ENCODE results near the gene ROR2. TPM values are rescaled to one million over a fixed set of nuclear protein-coding genes. Genes with fewer than 3 reads are reported as not detected.

Gene ROR2
- total and polyA plus RNA-seq, 4 donors: 0.13 to 0.84 (median 0.52) TPM

DNA sequence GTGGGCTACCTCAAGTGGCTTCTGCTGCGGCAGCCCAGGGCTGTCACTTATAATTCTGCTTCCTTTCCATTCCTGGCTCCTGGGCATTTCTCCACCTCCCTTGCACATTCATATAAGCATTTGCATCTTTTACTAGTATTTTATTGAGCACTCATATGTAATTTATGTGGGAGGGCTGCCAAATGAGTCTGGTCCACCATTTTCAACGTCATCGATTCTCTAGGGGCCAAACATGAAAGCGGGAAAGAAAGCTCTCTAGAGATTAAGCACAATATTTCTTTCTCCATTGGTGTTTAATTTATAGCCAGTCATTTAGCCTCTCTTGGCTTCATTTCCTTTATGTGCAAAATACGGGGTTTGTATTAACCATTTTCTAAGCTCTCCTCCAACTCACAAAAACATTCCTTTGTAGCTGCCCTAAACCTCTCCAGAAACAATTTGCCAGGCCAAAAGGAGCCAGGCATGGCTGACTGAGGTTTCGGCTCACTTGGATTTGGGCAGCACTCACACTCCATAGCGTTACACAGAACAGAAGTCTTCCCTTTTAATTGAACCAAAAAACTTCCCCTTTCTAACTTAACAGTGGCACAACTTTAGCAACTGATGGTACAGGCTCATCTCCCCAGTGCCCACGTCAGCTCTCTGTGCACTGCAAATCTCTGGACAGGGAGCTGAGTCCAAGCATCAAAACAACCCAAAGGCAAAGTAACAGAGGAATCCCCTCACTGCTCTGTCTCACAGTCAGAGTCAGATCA, 183.5 kb downstream of the ROR2 start:
- WGBS: 71% methylated on average over 8 of the region's 8 CpGs
- H3K36me3 ChIP-seq (ENCODE audit: control insufficient read depth in 4 of 4, insufficient read depth in 3 of 4, low read depth in 1 of 4, low read length in 3 of 4): no peaks in the 10 kb centered on the region
- H3K27me3 ChIP-seq (ENCODE audit: control insufficient read depth in 4 of 4, insufficient read depth in 4 of 4, low read length in 3 of 4): peaks cover 0 to 8% (median 0%) of the 10 kb centered on the region in 4 donors
- no peak for TF ChIP-seq HNF4A (conservative IDR thresholded peaks at IDR 0.05)
- TF ChIP-seq FOXA1 (IDR thresholded peaks at IDR 0.05): no peak
- TF ChIP-seq MAX (IDR thresholded peaks at IDR 0.05): no peak
- no peak for TF ChIP-seq FOXA2 (IDR thresholded peaks at IDR 0.05)
- TF ChIP-seq GABPA (IDR thresholded peaks at IDR 0.05 in 1 of 2, conservative IDR thresholded peaks at IDR 0.05 in 1 of 2): no peak
- TF ChIP-seq, protein P1, sequence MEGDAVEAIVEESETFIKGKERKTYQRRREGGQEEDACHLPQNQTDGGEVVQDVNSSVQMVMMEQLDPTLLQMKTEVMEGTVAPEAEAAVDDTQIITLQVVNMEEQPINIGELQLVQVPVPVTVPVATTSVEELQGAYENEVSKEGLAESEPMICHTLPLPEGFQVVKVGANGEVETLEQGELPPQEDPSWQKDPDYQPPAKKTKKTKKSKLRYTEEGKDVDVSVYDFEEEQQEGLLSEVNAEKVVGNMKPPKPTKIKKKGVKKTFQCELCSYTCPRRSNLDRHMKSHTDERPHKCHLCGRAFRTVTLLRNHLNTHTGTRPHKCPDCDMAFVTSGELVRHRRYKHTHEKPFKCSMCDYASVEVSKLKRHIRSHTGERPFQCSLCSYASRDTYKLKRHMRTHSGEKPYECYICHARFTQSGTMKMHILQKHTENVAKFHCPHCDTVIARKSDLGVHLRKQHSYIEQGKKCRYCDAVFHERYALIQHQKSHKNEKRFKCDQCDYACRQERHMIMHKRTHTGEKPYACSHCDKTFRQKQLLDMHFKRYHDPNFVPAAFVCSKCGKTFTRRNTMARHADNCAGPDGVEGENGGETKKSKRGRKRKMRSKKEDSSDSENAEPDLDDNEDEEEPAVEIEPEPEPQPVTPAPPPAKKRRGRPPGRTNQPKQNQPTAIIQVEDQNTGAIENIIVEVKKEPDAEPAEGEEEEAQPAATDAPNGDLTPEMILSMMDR (IDR thresholded peaks at IDR 0.05; ENCODE audit: low read depth, low read length, missing input control): no peak
- no peak for TF ChIP-seq HNF4G (IDR thresholded peaks at IDR 0.05)
- no peak for TF ChIP-seq TAF1 (conservative IDR thresholded peaks at IDR 0.05)
- no peak for TF ChIP-seq NR2F2 (IDR thresholded peaks at IDR 0.05)
- no peak for TF ChIP-seq JUND (IDR thresholded peaks at IDR 0.05)
- no peak for TF ChIP-seq EGR1 (IDR thresholded peaks at IDR 0.05; ENCODE audit: low read depth in 2 of 2)
- no peak for TF ChIP-seq RXRA (IDR thresholded peaks at IDR 0.05)
- no peak for TF ChIP-seq ATF3 (IDR thresholded peaks at IDR 0.05)
- TF ChIP-seq YY1 (IDR thresholded peaks at IDR 0.05): no peak
- TF ChIP-seq, protein P2, sequence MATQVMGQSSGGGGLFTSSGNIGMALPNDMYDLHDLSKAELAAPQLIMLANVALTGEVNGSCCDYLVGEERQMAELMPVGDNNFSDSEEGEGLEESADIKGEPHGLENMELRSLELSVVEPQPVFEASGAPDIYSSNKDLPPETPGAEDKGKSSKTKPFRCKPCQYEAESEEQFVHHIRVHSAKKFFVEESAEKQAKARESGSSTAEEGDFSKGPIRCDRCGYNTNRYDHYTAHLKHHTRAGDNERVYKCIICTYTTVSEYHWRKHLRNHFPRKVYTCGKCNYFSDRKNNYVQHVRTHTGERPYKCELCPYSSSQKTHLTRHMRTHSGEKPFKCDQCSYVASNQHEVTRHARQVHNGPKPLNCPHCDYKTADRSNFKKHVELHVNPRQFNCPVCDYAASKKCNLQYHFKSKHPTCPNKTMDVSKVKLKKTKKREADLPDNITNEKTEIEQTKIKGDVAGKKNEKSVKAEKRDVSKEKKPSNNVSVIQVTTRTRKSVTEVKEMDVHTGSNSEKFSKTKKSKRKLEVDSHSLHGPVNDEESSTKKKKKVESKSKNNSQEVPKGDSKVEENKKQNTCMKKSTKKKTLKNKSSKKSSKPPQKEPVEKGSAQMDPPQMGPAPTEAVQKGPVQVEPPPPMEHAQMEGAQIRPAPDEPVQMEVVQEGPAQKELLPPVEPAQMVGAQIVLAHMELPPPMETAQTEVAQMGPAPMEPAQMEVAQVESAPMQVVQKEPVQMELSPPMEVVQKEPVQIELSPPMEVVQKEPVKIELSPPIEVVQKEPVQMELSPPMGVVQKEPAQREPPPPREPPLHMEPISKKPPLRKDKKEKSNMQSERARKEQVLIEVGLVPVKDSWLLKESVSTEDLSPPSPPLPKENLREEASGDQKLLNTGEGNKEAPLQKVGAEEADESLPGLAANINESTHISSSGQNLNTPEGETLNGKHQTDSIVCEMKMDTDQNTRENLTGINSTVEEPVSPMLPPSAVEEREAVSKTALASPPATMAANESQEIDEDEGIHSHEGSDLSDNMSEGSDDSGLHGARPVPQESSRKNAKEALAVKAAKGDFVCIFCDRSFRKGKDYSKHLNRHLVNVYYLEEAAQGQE (IDR thresholded peaks at IDR 0.05): no peak
- TF ChIP-seq RAD21 (IDR thresholded peaks at IDR 0.05): no peak
- no peak for DNase-seq (ENCODE audit: low spot score)
- H3K9me3 ChIP-seq (ENCODE audit: control insufficient read depth in 4 of 4, low read length in 3 of 4): peaks cover 0 to 12% (median 0%) of the 10 kb centered on the region in 4 donors
- H3K4me1 ChIP-seq (ENCODE audit: control insufficient read depth in 4 of 4, insufficient read depth in 4 of 4, low read length in 3 of 4): no peaks in the 10 kb centered on the region
- no peak overlapping the region for H3K27ac ChIP-seq (ENCODE audit: low read depth in 1 of 2, low read length in 2 of 2)
- no peak overlapping the region for H3K9ac ChIP-seq (ENCODE audit: low read depth in 1 of 2, low read length in 2 of 2)
- no peak overlapping the region for H3K4me3 ChIP-seq (ENCODE audit: low read depth in 1 of 3, low read length in 3 of 3)

GRCh38 chr9:91765296-91765695, 184.7 kb downstream of the ROR2 start:
- Histone ChIP-seq H3K27me3 (ENCODE audit: control insufficient read depth in 4 of 4, insufficient read depth in 4 of 4, low read length in 3 of 4) (peaks cover 0 to 8% (median 0%) of the 10 kb centered on the region in 4 donors), H3K9me3 (ENCODE audit: control insufficient read depth in 4 of 4, low read length in 3 of 4) (peaks cover 0 to 12% (median 0%) of the 10 kb centered on the region in 4 donors), H3K36me3 (ENCODE audit: control insufficient read depth in 4 of 4, insufficient read depth in 3 of 4, low read depth in 1 of 4, low read length in 3 of 4) (no peaks in the 10 kb centered on the region), H3K4me3 (ENCODE audit: low read depth in 1 of 3, low read length in 3 of 3) (no peak overlapping the region), H3K9ac (ENCODE audit: low read depth in 1 of 2, low read length in 2 of 2) (no peak overlapping the region), H3K4me1 (ENCODE audit: control insufficient read depth in 4 of 4, insufficient read depth in 4 of 4, low read length in 3 of 4) (no peaks in the 10 kb centered on the region), H3K27ac (ENCODE audit: low read depth in 1 of 2, low read length in 2 of 2) (no peak overlapping the region)
- 50% methylated on average over 1 of the region's 1 CpG for WGBS
- DNase-seq (ENCODE audit: low spot score): no peak
- no peak for TF ChIP-seq MAX (IDR thresholded peaks at IDR 0.05)
- no peak for TF ChIP-seq SP1 (IDR thresholded peaks at IDR 0.05)
- no peak for TF ChIP-seq RXRA (IDR thresholded peaks at IDR 0.05)
- no peak for TF ChIP-seq JUND (IDR thresholded peaks at IDR 0.05)
- no peak for TF ChIP-seq RAD21 (IDR thresholded peaks at IDR 0.05)
- no peak for TF ChIP-seq TAF1 (conservative IDR thresholded peaks at IDR 0.05)
- no peak for TF ChIP-seq GABPA (IDR thresholded peaks at IDR 0.05 in 1 of 2, conservative IDR thresholded peaks at IDR 0.05 in 1 of 2)
- TF ChIP-seq NR2F2 (IDR thresholded peaks at IDR 0.05): no peak
- no peak for TF ChIP-seq EGR1 (IDR thresholded peaks at IDR 0.05; ENCODE audit: low read depth in 2 of 2)
- TF ChIP-seq, protein P2 (IDR thresholded peaks at IDR 0.05): no peak
- TF ChIP-seq HNF4G (IDR thresholded peaks at IDR 0.05): no peak
- TF ChIP-seq ZBTB33 (IDR thresholded peaks at IDR 0.05): no peak
- TF ChIP-seq HNF4A (conservative IDR thresholded peaks at IDR 0.05): no peak

All from liver (tissue), 9 donors.